Neural crest cell (in vitro differentiated cells): ENCODE results near the gene PSD. TPM values are rescaled to one million over a fixed set of nuclear protein-coding genes. Genes with fewer than 3 reads are reported as not detected.
"Not testable (repeated sequence)": the region's sequence is repeated elsewhere in the genome, so short reads cannot be mapped to it uniquely, and the experiment has no call there.

Source experiments
- DNase-seq: peaks from one replicate; pipeline ENCODE4 v3.0.0; 2021; ENCODE audit warnings: low read depth, mixed read lengths, low spot score
- H3K27ac Mint-ChIP-seq: one replicate; pipeline ENCODE4 v1.8.0; 2021; ENCODE audit warnings: mild to moderate bottlenecking, mixed read lengths; ENCODE audit not compliant: unreplicated experiment
- H3K27me3 Mint-ChIP-seq: 2 replicates; pipeline ENCODE4 v1.8.0; 2021; ENCODE audit warnings: low read depth, mild to moderate bottlenecking, mixed read lengths
- H3K36me3 Mint-ChIP-seq: 2 replicates; pipeline ENCODE4 v1.8.0; 2021; ENCODE audit warnings: low read depth, mild to moderate bottlenecking, mixed read lengths
- H3K4me1 Mint-ChIP-seq: 2 replicates; pipeline ENCODE4 v1.8.0; 2021; ENCODE audit warnings: mixed read lengths
- H3K4me3 Mint-ChIP-seq: one replicate; pipeline ENCODE4 v1.8.0; 2021; ENCODE audit warnings: mild to moderate bottlenecking, mixed read lengths
- H3K9me3 Mint-ChIP-seq: 2 replicates; pipeline ENCODE4 v1.8.0; 2021; ENCODE audit warnings: mixed read lengths
- total RNA-seq: library from RNA; stranded (reverse); gene quantifications from 2 replicates; pipeline ENCODE4 v1.2.1, GENCODE V29; 2021
- TF ChIP-seq, protein P1 (sequence below): fragments of 200-600 bp; sonication (generic); conservative IDR thresholded peaks from 2 replicates; pipeline ENCODE4 v1.5.0; 2021; ENCODE audit warnings: antibody characterized with exemption, mild to moderate bottlenecking

PSD gene
- total RNA-seq, 1 donor from 2014 or later: 37.4 TPM

GRCh38 chr10:102455893-102456471 is 37.4 kb upstream of the PSD start:
- Mint-ChIP-seq H3K27ac (no peak overlapping the region), H3K27me3 (peaks cover 3% of the 10 kb centered on the region), H3K4me3 (no peak overlapping the region), H3K9me3 (no peaks in the 10 kb centered on the region), H3K4me1 (peaks cover 13% of the 10 kb centered on the region), H3K36me3 (no peaks in the 10 kb centered on the region)
- TF ChIP-seq, protein P1, sequence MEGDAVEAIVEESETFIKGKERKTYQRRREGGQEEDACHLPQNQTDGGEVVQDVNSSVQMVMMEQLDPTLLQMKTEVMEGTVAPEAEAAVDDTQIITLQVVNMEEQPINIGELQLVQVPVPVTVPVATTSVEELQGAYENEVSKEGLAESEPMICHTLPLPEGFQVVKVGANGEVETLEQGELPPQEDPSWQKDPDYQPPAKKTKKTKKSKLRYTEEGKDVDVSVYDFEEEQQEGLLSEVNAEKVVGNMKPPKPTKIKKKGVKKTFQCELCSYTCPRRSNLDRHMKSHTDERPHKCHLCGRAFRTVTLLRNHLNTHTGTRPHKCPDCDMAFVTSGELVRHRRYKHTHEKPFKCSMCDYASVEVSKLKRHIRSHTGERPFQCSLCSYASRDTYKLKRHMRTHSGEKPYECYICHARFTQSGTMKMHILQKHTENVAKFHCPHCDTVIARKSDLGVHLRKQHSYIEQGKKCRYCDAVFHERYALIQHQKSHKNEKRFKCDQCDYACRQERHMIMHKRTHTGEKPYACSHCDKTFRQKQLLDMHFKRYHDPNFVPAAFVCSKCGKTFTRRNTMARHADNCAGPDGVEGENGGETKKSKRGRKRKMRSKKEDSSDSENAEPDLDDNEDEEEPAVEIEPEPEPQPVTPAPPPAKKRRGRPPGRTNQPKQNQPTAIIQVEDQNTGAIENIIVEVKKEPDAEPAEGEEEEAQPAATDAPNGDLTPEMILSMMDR: no peak
- DNase-seq: no peak

GRCh38 chr10:102454662-102455487 is 36.3 kb upstream of the PSD start:
- DNase-seq, H3K27me3 Mint-ChIP-seq, H3K36me3 Mint-ChIP-seq, H3K27ac Mint-ChIP-seq, H3K9me3 Mint-ChIP-seq: not testable (repeated sequence)
- peaks cover 12% of the 10 kb centered on the region for H3K4me1 Mint-ChIP-seq
- H3K4me3 Mint-ChIP-seq: peak overlapping the region; percentile 27

- H3K4me3 Mint-ChIP-seq: peak overlapping the region; percentile 65
- H3K36me3 Mint-ChIP-seq: no peaks in the 10 kb centered on the region
- H3K4me1 Mint-ChIP-seq: peaks cover 23% of the 10 kb centered on the region
- DNase-seq: no peak
- H3K27ac Mint-ChIP-seq: no peak overlapping the region
- no peaks in the 10 kb centered on the region for H3K9me3 Mint-ChIP-seq
- peaks cover 3% of the 10 kb centered on the region for H3K27me3 Mint-ChIP-seq
- TF ChIP-seq, protein P1: no peak
Observed at GRCh38 chr10:102453502-102453901, 34.9 kb upstream of the PSD start.

DNA sequence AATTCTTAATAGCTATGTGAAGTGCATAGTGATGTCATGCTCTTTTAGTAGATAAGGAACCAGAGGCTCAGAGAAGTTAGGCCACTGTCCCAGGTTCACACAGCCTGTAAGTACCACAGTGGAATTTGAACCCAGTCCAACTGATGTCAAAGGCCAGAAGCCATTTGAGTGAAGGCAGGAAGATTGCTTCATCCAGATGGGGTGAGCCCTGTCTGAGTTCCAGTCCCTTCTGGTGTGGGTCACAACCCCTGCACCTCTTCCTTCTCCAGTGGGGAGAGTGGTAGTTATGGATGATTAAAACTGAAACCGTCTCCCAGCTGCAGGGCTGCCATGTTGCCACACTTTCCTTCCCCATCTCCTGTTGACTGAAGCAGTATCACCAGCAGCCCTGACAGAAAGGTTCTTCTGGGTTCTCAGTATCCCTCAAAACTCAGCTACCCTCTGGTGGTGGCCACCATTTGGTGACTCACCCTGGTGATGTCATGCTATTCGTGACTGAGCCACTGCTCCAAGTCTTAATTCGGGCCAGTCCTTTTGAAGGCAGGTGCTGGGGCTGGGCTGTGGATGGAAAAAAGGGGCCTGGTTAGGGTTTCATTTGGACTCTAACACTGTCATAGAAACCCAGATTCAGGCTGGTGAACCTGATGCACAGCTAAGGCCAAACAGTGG is 34.2 kb upstream of the PSD start:
- TF ChIP-seq, protein P1: no peak
- DNase-seq: no peak
- H3K27me3 Mint-ChIP-seq: peaks cover 3% of the 10 kb centered on the region
- no peaks in the 10 kb centered on the region for H3K9me3 Mint-ChIP-seq
- H3K4me3 Mint-ChIP-seq: peak overlapping the region; percentile 61
- no peak overlapping the region for H3K27ac Mint-ChIP-seq
- H3K4me1 Mint-ChIP-seq: peaks cover 23% of the 10 kb centered on the region
- no peaks in the 10 kb centered on the region for H3K36me3 Mint-ChIP-seq

- no peak for DNase-seq
- Mint-ChIP-seq H3K27me3 (peaks cover 3% of the 10 kb centered on the region), H3K27ac (no peak within 1 kb of the TSS), H3K4me3 (peak within 1 kb of the TSS; percentile 90), H3K9me3 (no peaks in the 10 kb centered on the region), H3K36me3 (no peaks in the 10 kb centered on the region), H3K4me1 (peaks cover 23% of the 10 kb centered on the region)
- TF ChIP-seq, protein P1: no peak
Observed at GRCh38 chr10:102451105-102451969, 32.8 kb upstream of the PSD start, which contains the start of gene C10orf95. TSS of gene C10orf95 (minus strand) at chr10:102451543. CDS start at chr10:102451093, 450 bp downstream.
